Hematopoietic multipotent progenitor cell (in vitro differentiated cells): ENCODE data around the gene ARHGEF37. TPM values are rescaled to one million over a fixed set of nuclear protein-coding genes. Genes with fewer than 3 reads are reported as not detected.
"Not testable (repeated sequence)": the region's sequence is repeated elsewhere in the genome, so short reads cannot be mapped to it uniquely, and the experiment has no call there.

Source experiments
- DNase-seq, 3 donors: peaks; one replicate each; pipeline ENCODE4 v3.0.0-alpha.2; 2011 to 2015; ENCODE audit warnings: low read depth in 2 of 3, low spot score in 2 of 3
- small RNA-seq: library from RNA; depleted of rRNA; stranded (forward); fragments of <200 nt; gene quantifications from one replicate; pipeline ENCODE3, GENCODE V24; 2012
- total RNA-seq: library from RNA; depleted of rRNA; stranded (reverse); fragments of >200 nt; gene quantifications from one replicate; pipeline ENCODE4 v1.2.3, GENCODE V29; 2012

Gene ARHGEF37
- total RNA-seq, 1 donor, result 0.27 TPM

DNA sequence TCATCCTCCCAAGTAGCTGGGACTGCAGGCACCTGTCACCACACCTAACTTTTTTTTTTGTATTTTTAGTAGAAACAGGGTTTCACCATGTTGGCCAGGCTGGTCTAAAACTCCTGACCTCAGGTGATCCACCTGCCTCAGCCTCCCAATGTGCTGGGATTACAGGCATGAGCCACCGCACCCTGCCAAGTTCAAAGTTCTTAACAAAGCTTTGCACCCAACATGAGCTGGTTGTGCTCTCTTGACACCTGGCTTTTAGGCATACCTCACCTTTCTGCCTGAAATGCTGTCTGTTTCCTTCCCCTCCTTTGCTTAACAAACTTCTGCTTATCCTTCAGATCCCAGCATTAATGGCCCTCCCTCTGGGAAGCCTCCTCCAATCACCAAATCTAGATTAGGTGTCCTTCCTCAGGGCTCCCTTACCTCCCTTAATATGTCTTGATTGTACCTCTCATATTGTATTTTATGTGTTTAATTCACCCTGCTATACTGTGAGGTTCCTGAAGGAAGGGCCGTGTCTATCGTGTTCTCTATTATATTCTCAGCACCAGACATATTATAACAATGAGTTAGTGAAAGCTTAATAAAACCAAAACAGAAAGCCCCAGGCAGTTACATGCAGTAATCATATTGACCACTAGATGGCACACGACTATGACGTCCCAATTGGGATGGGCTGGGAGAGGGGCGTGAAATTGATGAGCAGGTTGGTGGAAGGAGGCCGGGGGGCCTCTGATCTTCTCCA, 86.0 kb downstream of the ARHGEF37 start:
- peak in 2 of 3 donors; percentile 44 to 57 for DNase-seq

DNA sequence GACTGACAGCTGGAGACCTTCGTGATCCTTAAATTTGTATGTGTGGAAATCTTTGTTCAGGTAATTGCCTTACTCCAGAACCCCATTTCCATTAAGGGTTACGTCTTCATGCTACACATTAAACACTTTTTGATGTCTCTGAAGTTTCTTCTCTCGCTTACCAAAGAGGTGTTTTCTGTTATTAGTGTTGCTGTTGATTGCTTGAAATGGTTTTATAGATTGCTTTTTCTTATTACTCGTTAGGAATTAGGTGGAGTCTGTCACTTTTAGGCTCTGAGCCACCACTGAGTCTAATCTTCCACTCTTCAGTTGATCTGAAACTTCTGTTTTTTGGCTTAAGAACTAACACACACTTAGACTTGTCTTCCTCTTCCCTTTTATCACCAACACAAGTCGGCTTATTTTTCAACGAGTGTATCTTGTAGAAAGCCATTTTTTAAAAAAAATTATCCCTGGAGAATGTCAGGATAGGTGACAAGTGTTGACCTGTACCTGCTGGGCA, 86.6 kb downstream of the ARHGEF37 start:
- no peak for DNase-seq

DNA sequence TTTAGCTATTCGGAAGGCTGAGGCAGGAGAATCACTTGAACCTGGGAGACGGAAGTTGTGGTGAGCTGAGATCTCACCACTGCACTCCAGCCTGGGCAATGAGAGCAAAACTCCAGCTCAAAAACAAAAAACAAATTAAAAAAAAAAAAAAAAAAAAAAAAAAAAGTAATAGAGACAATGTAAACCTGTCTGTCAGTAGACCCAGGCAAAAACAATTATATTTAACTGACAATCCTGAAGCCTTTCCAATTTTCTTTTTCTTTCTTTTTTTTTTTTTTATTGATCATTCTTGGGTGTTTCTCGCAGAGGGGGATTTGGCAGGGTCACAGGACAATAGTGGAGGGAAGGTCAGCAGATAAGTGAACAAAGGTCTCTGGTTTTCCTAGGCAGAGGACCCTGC, 88.0 kb downstream of the ARHGEF37 start:
- not testable (repeated sequence) for DNase-seq

DNA sequence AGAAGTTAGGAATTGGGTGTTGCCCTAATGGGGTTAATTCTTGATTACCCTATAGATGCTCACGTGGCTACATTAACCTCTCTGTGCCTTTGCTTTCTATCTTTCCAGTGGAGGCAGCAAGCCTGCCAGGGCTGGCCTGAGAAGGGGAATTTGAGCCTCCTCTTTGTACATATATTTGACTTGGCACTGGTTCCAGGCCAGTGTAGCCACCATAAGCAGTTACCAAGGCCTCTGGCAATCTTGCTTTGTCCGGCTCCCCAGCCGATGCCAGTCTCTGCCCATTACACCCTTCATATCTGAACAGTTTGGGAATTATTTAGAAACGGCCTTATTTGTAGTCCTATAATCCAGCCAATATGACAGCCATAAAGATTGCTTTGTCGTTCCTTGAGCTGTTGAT, 90.2 kb downstream of the ARHGEF37 start:
- no peak for DNase-seq

DNA sequence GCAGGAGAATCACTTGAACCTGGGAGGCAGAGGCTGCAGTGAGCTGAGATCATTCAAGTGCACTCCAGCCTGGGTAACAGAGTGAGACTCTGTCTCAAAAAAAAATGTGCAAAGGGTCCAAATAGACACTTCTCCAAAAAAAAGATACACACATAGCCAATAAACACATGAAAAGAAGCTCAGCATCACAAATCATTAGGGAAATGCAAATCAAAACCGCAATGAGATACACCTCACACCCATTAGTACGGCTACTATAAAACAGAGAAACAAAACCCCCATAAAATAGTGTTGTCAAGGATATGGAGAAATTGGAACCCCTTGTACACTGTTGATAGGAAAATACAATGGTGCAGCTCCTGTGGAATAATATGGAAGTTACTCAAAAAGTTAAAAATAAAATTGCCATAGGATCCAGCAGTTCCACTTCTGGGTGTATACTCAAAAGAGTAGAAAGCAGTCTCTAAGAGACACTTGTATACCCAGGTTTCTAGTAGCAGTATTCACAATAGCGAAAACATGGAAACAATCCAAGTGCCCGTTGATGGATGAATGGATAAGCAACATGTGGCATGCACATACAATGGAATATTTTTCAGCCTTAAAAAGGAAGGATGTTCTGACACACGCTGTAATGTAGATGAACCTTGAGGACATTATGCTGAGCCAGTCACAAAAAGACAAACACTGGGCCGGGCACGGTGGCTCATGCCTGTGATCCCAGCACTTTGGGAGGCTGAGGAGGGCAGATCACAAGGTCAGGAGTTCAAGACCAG, 91.6 kb downstream of the ARHGEF37 start:
- DNase-seq, result no peak

DNA sequence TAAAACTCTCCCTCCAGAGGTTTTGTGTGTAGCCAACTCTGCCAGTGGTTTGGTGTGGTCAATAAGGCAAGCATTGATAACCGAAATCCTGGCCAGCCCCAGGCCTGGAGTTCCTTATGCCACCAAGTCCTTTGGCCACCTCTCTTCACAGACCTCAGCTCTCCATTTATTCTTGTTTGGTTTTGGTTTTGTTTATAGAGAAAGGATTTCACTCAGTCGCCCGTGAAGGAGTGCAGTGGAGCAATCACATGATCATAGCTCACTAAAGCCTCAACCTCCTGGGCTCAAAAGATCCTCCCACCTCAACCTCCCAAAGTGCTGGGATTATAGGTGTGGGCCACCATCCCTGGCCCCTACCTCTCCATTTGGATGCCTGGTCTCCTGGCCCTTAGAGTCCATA, 93.4 kb downstream of the ARHGEF37 start:
- no peak for DNase-seq

DNA sequence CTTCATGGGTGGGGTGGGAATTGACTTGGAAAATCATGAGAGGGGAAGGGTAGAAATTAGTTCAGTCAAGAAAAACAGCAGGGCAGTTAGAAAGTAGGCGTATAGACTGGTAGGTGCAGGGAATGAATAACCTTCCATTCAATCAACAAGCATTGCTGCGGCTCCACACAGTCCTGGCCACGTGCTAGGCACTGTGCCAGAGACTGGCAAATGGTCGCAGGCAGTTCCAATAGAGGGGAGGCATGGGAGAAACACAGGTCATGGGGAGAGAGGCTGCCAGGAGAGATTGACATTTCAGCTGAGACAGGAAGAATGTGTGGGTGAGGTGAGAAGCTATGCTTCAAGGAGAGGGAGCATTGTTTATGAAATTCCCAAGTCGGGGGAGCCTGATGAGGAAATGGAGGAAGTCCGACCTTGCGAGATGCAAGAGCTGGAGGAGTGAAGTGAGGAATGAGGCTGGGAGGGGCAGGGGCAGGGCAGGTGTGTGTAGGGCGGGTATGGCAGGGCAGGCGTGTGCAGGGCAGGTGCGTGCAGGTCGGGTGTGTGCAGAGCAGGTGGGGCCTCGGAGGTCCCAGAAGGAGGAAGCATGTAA, 94.4 kb downstream of the ARHGEF37 start:
- no peak for DNase-seq

DNA sequence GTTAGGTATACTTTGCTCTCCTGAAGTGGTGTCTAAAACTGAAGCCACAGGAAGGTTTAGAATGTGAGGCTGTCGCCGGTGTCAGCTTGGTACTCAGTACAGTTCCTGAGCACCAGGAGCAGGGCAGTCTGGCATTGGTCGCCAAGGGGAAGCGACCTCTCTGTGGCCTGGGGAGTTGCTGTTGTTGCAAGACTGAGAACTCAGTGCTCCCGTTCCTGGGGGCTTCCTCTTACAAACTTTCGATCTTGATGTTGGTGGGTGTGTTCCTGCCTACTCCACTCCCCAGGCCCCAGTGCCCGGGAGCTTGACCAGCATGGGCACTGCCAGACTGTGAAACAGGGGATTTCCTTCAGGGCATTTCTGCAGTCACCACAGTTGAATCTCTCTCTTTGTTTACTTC, 96.4 kb downstream of the ARHGEF37 start:
- no peak for DNase-seq

DNA sequence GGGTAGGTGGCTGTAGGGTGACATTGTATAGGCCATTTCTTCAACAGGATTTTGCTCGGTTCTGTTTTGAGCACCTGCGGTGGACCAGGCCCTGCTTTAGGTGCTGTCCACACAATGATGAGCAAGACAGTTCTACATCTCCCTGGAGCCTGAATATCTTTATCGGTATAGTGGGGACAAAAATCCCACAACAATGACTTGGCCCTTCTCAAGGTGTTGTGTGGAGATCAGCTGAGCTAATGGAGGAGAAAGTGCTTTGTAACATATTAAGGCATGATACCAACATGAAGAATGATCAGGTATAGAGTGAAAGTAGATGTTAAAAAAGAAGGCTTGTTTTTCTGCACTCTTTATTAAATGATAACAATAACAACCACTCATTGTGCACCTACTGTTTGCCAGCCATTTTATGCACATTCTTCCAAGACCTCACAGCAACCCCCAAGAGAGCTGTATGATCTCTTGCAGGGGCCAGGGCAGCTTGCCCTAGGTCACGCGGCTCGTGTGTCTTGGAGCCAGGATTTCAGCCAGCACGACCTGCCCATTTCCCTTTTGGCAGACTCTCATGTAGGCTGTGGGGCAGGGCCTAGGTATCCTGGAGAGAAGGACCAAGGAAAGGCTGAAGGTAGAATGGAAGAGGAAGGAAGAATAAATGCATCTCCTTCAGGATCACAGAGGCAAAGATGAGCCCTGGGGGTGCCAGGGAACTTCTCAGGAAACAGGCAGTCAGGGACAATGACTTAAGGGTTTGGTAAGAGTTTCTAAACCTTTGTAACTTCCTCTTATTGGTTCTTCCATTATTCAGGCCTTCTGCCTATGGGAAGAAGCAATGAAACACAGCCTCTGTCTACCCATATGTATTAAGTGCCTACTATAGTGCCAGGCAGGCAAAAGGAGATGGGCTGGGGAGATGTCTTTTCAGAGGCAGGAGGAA, 98.8 kb downstream of the ARHGEF37 start:
- DNase-seq, result no peak

DNA sequence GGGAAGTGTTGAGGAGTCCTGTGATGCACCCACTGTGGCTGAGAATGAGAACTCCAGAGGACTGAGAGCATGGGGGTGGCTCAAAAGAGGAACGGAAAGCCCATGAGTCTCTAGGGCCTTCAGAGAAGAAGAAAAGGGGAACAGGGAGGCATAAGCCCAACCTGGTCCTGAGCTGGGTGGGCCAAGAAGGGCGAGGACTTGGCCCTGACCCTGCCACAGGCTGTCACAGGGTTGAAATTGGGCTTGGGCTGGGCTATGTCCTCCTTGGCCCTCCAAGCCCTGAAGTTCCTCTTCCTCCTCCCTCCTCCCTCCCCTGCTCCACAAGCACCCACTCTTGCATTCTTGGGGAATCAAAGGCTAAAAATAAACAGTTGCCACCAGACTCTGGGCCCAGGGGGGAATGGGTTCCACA, 99.5 kb downstream of the ARHGEF37 start:
- DNase-seq, result peak in 2 of 3 donors; percentile 34 to 68

DNA sequence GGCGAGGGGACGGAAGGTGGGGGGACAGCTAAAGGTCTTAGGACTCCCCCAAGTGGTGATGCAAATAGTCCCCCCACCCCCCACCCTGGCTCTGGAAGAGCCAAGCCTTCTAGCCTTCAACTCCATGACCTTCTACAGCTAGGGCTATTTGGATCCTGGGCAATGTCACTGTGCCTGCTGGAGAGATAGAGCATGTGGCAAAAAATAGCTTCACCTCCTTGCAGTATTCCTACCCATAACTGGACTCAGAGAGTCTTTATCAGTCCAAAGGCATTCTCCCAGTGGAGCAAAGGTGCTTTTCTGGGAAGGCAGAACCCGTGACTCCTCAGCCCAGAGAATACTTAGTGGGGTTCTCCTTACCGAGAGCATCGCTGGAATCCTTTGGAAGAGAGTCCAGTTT, 100.0 kb downstream of the ARHGEF37 start:
- DNase-seq, result no peak

DNA sequence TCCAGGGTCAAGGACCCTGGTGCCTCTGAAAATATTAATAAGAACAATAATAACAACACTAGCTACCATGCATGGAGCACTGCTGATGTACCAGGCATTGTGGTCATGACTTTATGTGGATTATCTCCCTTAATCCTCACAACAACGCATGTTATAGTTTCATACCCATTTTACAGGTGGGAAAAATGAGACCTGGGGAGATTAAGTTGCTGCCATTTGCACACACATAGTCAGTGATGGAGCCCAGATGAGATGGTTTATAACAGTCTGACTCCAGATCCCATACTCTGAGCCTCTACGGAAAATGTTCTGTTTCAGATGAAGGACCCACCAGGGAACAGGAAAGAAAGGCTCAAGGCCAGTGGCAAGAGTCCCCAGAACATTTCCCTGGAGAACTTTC, 100.6 kb downstream of the ARHGEF37 start:
- DNase-seq, result no peak

DNA sequence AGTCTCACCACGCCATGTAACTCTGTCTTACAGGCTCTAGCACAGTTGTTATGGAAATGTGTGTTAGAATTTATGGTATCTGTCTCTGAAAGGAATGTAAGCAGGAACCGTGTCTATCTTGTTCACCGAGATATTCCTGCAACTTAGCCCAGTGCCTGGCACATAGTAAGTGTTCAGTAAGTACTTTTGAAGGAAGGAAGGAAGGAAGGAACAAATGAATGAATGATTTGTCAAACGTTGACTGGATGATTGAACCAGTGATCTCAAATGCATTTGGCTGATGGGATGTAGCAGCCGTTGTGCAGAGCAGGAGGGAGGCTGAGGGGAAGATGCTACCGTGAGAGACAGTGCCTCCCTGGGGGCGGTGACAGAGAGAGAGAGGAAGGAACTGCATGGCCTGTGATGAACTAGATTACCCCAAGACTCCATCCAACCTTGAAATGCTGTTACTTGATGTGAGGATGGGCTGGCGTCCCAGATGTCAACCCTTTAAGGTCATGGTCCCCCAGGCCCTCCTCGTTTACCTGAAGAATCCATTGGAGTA, 101.3 kb downstream of the ARHGEF37 start:
- DNase-seq, result no peak

DNA sequence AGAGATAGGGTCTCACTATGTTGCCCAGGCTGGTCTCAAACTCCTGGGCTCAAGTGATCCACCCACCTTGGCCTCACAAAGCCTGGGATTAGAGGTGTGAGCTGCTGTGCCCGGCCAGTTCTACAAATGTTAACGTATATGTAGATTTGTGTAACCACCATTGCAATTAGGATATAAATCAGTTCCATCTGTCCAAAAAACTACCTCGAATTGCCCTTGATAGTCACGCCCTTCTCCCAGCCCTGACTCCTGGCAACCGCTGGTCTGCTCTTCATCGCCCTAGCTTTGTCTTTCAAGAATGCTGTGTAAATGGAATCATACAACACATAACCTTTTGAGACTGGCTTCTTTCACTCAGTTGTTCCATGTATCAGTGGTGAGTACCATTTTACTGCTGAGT, 102.7 kb downstream of the ARHGEF37 start:
- no peak for DNase-seq

DNA sequence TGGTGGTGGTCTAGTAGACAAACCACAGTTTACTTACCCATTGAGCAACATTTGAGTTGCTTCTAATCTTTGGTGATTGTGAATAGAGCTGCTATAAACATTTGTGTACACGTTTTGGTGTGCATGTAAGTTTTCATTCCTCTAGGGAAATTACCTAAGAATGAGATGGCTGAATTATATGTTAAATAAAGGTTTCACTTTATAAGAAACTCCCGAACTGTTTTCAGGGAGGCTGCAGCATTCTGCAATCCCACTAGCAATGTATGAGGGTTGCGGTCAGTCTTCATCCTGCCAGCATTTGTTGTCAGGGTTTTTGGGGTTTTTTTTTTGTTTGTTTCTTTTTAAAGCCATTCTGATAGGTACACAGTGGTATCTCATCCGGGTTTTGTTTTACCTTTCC, 103.1 kb downstream of the ARHGEF37 start:
- no peak for DNase-seq

Small RNAs within 50 kb of the gene (small RNA-seq; reads per million reads assigned to genes)
- not detected for gene RNU6-588P

Other genes starting within 250 kb of the ARHGEF37 start
- 4.0 TPM for gene GRPEL2, start 236.0 kb upstream of the ARHGEF37 start, total RNA-seq
- gene PCYOX1L, start 223.5 kb upstream of the ARHGEF37 start, total RNA-seq, result 31.2 TPM
- not detected for gene IL17B, start 202.2 kb upstream of the ARHGEF37 start, total RNA-seq
- 116 TPM for gene CSNK1A1, start 30.1 kb upstream of the ARHGEF37 start, total RNA-seq
- gene PPARGC1B, start 148.8 kb downstream of the ARHGEF37 start, total RNA-seq, result 3.5 TPM